Measurements from ENCODE around the gene NPHP3.

Gene NPHP3

DNA sequence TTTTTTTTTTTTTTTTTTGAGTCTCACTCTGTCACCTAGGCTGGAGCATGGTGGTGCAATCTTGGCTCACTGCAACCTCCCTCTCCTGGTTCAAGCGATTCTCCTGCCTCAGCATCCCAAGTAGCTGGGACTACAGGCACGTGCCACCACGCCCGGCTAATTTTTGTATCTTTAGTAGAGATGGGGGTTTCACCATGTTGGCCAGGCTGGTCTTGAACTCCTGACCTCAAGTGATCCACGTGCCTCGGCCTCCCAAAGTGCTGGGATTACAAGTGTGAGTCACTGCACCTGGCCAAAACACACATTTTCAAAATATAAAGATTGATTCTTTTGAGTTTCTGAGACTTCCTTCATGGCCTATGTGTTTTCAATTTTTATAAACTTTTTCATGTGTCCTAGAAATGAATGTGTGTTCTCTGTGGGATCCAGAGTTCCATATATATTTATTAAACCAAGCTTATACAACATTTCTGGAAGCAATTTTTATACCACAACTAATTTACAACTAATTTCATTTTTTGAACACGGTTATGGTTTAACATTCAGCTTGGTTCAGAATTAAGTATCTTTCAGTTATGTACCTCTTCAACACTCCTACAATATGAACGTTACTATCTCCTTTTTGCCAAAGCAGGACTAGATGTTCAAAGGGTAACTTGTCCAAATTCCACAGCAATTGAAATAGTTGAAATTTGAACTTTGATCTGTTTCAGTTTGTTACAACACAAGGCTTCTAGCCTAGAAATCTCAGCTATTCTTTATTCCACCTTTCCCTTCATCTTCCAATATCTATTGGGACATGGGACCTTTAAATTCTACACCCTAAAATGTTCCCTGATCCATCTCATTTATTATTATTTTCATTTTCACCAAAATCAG lies 64.1 kb downstream of the NPHP3 start:
- Histone ChIP-seq H3K4me3 (peak overlapping the region; percentile 91), H3K27ac (peak overlapping the region; percentile 90 to 96)
- no peak for DNase-seq (ENCODE audit: low spot score)
- no peak for TF ChIP-seq CTCF (IDR thresholded peaks at IDR 0.05)

DNA sequence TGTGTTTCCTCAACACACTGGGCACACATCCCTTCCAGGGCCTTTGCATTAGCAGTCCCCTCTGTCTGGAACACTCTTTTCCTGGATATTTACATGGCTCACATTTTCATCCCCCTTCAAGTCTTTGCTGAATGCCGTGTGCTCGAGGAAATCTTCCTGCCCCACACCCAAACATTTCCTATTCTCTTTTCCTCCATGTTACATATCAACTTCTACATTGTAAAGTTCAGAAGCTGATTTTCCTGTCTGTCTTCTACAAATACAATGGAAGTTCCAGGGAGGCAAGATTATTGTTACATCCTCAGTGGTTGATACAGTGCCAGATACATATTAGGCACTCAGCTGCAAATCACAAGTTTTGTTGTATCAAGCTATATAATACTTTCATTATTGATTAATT lies 66.7 kb downstream of the NPHP3 start:
- no peak overlapping the region for H3K27ac ChIP-seq
- TF ChIP-seq CTCF (IDR thresholded peaks at IDR 0.05), result no peak
- no peak overlapping the region for H3K4me3 ChIP-seq
- DNase-seq (ENCODE audit: low spot score), result no peak

- no peak for DNase-seq (ENCODE audit: low spot score)
- Histone ChIP-seq H3K4me3 (no peak overlapping the region), H3K27ac (no peak overlapping the region)
- TF ChIP-seq CTCF (IDR thresholded peaks at IDR 0.05), result no peak
These were observed 67.5 kb downstream of the NPHP3 start for GRCh38 chr3:132654721-132655120.

DNA sequence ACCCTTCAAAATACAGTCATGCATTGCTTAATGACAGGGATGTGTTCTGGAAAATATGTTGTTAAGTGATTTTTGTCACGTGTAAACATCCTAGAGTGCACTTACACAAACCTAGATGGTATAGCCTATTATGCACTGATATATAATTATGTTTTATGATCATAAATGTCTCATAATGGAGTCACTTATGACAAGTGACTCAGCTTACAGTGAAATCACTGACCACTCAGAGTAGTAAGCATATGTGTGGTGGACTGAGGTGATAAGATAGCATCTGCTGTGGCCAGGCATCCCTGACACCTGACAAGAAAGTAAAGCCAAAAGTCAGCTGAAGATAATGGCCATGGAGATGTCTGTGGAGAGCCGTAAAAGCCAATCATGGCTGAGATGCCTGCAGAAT lies 68.0 kb downstream of the NPHP3 start:
- no peak for DNase-seq (ENCODE audit: low spot score)
- Histone ChIP-seq H3K27ac (no peak overlapping the region), H3K4me3 (no peak overlapping the region)
- no peak for TF ChIP-seq CTCF (IDR thresholded peaks at IDR 0.05)

- TF ChIP-seq CTCF (IDR thresholded peaks at IDR 0.05), result no peak
- Histone ChIP-seq H3K4me3 (no peak overlapping the region), H3K27ac (no peak overlapping the region)
- DNase-seq (ENCODE audit: low spot score), result no peak
These were observed 69.5 kb downstream of the NPHP3 start for GRCh38 chr3:132652640-132653270.

DNA sequence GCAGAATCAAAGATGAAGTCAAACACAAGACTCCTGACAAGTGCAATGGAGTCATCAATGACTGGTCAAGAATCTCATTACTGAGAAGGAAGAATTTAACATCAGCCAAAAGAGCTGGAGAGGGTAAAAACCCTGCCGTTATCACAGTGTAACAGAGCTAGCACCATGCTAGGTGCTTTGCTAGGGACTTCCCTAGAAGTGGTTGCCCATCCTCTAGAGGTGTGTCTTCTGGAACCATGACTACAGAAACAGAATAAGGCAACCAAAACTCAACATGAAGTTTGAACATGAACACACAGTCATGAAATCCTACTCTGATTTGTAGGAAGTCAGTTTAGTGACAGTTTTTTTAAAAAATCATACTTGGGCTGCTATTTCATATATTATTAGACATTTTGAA lies 72.1 kb downstream of the NPHP3 start:
- no peak overlapping the region for H3K27ac ChIP-seq
- no peak for DNase-seq (ENCODE audit: low spot score)

More for the DNA sequence above, 72.1 kb downstream of the NPHP3 start:
- H3K4me3 ChIP-seq, result no peak overlapping the region
- TF ChIP-seq CTCF (IDR thresholded peaks at IDR 0.05), result no peak
